ENCODE data around the gene STX19.

DNA sequence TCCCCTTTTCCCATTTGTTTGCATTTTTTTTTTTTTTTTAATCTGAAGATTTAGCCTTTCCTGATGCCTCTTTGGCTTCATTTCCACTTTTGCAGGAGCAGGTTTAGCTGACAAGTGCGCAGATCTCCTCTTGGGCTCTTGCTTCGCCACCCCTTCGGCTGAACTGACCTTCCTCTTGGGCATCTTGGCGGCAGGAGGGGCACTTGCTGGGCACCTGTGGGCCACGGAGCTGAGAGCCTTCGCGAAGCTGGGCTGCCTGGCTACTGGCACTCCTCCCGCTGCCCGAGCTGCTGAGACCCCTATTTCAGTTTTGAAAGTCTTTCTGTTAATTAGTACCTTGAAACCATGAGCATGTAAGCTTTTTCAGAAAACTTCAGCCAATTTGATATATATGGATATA lies 39.6 kb downstream of the STX19 start:
- TF ChIP-seq CTCF (IDR thresholded peaks at IDR 0.05) (no peak), POLR2A (IDR thresholded peaks at IDR 0.05) (no peak)

Data from Peyer's patch (tissue), 4 donors.